Breast epithelium (tissue), 3 donors: ENCODE measurements around the gene TCEAL8.

Source experiments
- CTCF ChIP-seq, 3 donors: fragments of 450-650 bp; IDR thresholded peaks; one replicate each; pipeline ENCODE4 v1.5.1; 2016 to 2017; ENCODE audit warnings: antibody characterized with exemption in 3 of 3, mild to moderate bottlenecking in 3 of 3, moderate library complexity in 3 of 3
- POLR2A ChIP-seq: fragments of 450-650 bp; IDR thresholded peaks from one replicate; pipeline ENCODE4 v1.6.1; 2016; ENCODE audit warnings: antibody characterized with exemption, mild to moderate bottlenecking, moderate library complexity
- POLR2AphosphoS5 ChIP-seq, 3 donors: sonication (generic); formaldehyde crosslinking; IDR thresholded peaks; one replicate each; pipeline ENCODE4 v1.6.1; 2017; ENCODE audit warnings: antibody characterized with exemption in 3 of 3

GRCh38 chrX:103275947-103276567 lies 21.1 kb upstream of the TCEAL8 start:
- TF ChIP-seq CTCF (IDR thresholded peaks at IDR 0.05) (no peak), POLR2AphosphoS5 (IDR thresholded peaks at IDR 0.05) (no peak), POLR2A (no peak)
